ENCODE measurements around the gene ENAH. TPM values are rescaled to one million over a fixed set of nuclear protein-coding genes. Genes with fewer than 3 reads are reported as not detected.

The ENAH gene
- total and polyA plus RNA-seq, 4 donors: 15.5 to 89.4 (median 48.4) TPM

- H3K4me3 ChIP-seq: no peak overlapping the region
- TF ChIP-seq CTCF (IDR thresholded peaks at IDR 0.05; ENCODE audit: control extremely low read depth, extremely low read depth): no peak
- no peaks in the 10 kb centered on the region for H3K9me3 ChIP-seq (ENCODE audit: control insufficient read depth in 4 of 4, insufficient read depth in 3 of 4, low read length in 3 of 4)
- H3K27me3 ChIP-seq (ENCODE audit: control insufficient read depth in 3 of 3, insufficient read depth in 3 of 3, low read length in 2 of 3): no peaks in the 10 kb centered on the region
- ATAC-seq (ENCODE audit: insufficient read depth, low FRiP score) (no peak), DNase-seq (peak in 1 of 3 donors; percentile 62)
- H3K36me3 ChIP-seq (ENCODE audit: control insufficient read depth in 4 of 4, insufficient read depth in 4 of 4, low read length in 4 of 4): no peaks in the 10 kb centered on the region
- H3K27ac ChIP-seq (ENCODE audit: low read depth in 1 of 2, low read length in 1 of 2): peak overlapping the region in 1 of 2 donors; percentile 64
- H3K4me1 ChIP-seq (ENCODE audit: control insufficient read depth in 5 of 5, insufficient read depth in 5 of 5, low read length in 5 of 5): peaks cover 0 to 43% (median 19%) of the 10 kb centered on the region in 5 donors
- 72 to 76% methylated on average over 9 of the region's 9 CpGs for whole genome bisulfite sequencing, 2 donors
- H3K9ac ChIP-seq (ENCODE audit: insufficient read depth in 1 of 2, low read length in 2 of 2): no peak overlapping the region
Measured at GRCh38 chr1:225446981-225447615, 205.8 kb downstream of the ENAH start.

GRCh38 chr1:225446595-225446960 lies 206.3 kb downstream of the ENAH start:
- H3K9me3 ChIP-seq (ENCODE audit: control insufficient read depth in 4 of 4, insufficient read depth in 3 of 4, low read length in 3 of 4): no peaks in the 10 kb centered on the region
- H3K4me1 ChIP-seq (ENCODE audit: control insufficient read depth in 5 of 5, insufficient read depth in 5 of 5, low read length in 5 of 5): peaks cover 0 to 43% (median 19%) of the 10 kb centered on the region in 5 donors
- no peaks in the 10 kb centered on the region for H3K36me3 ChIP-seq (ENCODE audit: control insufficient read depth in 4 of 4, insufficient read depth in 4 of 4, low read length in 4 of 4)
- no peaks in the 10 kb centered on the region for H3K27me3 ChIP-seq (ENCODE audit: control insufficient read depth in 3 of 3, insufficient read depth in 3 of 3, low read length in 2 of 3)
- no peak overlapping the region for H3K9ac ChIP-seq (ENCODE audit: insufficient read depth in 1 of 2, low read length in 2 of 2)
- ATAC-seq (ENCODE audit: insufficient read depth, low FRiP score) (no peak), DNase-seq (peak in 1 of 3 donors; percentile 39)
- no peak for TF ChIP-seq CTCF (IDR thresholded peaks at IDR 0.05; ENCODE audit: control extremely low read depth, extremely low read depth)
- no peak overlapping the region for H3K27ac ChIP-seq (ENCODE audit: low read depth in 1 of 2, low read length in 1 of 2)
- 68 to 76% methylated on average over 7 of the region's 7 CpGs for WGBS, 2 donors
- no peak overlapping the region for H3K4me3 ChIP-seq

GRCh38 chr1:225445639-225446594 lies 207.0 kb downstream of the ENAH start:
- no peak for TF ChIP-seq CTCF (IDR thresholded peaks at IDR 0.05; ENCODE audit: control extremely low read depth, extremely low read depth)
- peaks cover 0 to 43% (median 19%) of the 10 kb centered on the region in 5 donors for H3K4me1 ChIP-seq (ENCODE audit: control insufficient read depth in 5 of 5, insufficient read depth in 5 of 5, low read length in 5 of 5)
- H3K4me3 ChIP-seq: no peak overlapping the region
- ATAC-seq (ENCODE audit: insufficient read depth, low FRiP score) (no peak), DNase-seq (no peak)
- H3K9ac ChIP-seq (ENCODE audit: insufficient read depth in 1 of 2, low read length in 2 of 2): no peak overlapping the region
- 52 to 62% methylated on average over 9 of the region's 9 CpGs for WGBS, 2 donors
- no peaks in the 10 kb centered on the region for H3K9me3 ChIP-seq (ENCODE audit: control insufficient read depth in 4 of 4, insufficient read depth in 3 of 4, low read length in 3 of 4)
- no peaks in the 10 kb centered on the region for H3K36me3 ChIP-seq (ENCODE audit: control insufficient read depth in 4 of 4, insufficient read depth in 4 of 4, low read length in 4 of 4)
- no peaks in the 10 kb centered on the region for H3K27me3 ChIP-seq (ENCODE audit: control insufficient read depth in 3 of 3, insufficient read depth in 3 of 3, low read length in 2 of 3)
- peak overlapping the region; percentile 34 to 69 for H3K27ac ChIP-seq (ENCODE audit: low read depth in 1 of 2, low read length in 1 of 2)

All from lung (tissue), 12 donors.